Esophagus muscularis mucosa (tissue), 4 donors: ENCODE results near the gene MRFAP1L1.

Experiments
- EP300 ChIP-seq: sonication (generic); formaldehyde crosslinking; IDR thresholded peaks from one replicate; pipeline ENCODE4 v1.6.1; 2017; ENCODE audit warnings: antibody characterized with exemption
- POLR2A ChIP-seq: fragments of 450-650 bp; IDR thresholded peaks from one replicate; pipeline ENCODE4 v1.6.1; 2017; ENCODE audit warnings: antibody characterized with exemption, moderate library complexity, mild to moderate bottlenecking, low read depth
- POLR2AphosphoS5 ChIP-seq, 2 donors: sonication (generic); formaldehyde crosslinking; IDR thresholded peaks; one replicate each; pipeline ENCODE4 v1.6.1; 2017; ENCODE audit warnings: antibody characterized with exemption in 2 of 2
- TF ChIP-seq, protein P1 (sequence below), 3 experiments: fragments of 200-600 bp in 2 of 3; fragments of 450-650 bp in 1 of 3; sonication (generic) in 2 of 3; IDR thresholded peaks; one replicate each; pipeline ENCODE4 v1.5.1; 2017 to 2019; ENCODE audit warnings: antibody characterized with exemption in 3 of 3, mild to moderate bottlenecking in 2 of 3, moderate library complexity in 1 of 3

DNA sequence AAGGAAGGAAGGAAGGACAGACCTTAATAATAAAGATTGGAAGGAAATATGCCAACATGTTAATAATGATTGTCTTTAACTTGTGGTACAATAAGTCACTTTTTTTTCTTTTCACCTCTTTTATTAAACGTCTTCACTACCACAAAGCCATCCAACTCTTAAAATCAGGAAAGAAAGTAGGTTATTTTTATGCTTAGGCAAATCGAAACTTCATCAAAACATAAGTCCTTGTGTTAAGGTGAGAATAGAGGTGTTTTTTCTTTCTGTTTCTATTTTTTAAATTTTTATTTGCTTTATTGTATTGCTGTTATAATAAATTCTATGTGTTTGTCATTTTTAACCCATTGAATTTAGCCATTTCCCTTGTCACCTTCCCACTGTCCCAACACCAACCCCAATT, 32.8 kb upstream of the MRFAP1L1 start:
- TF ChIP-seq, protein P1, sequence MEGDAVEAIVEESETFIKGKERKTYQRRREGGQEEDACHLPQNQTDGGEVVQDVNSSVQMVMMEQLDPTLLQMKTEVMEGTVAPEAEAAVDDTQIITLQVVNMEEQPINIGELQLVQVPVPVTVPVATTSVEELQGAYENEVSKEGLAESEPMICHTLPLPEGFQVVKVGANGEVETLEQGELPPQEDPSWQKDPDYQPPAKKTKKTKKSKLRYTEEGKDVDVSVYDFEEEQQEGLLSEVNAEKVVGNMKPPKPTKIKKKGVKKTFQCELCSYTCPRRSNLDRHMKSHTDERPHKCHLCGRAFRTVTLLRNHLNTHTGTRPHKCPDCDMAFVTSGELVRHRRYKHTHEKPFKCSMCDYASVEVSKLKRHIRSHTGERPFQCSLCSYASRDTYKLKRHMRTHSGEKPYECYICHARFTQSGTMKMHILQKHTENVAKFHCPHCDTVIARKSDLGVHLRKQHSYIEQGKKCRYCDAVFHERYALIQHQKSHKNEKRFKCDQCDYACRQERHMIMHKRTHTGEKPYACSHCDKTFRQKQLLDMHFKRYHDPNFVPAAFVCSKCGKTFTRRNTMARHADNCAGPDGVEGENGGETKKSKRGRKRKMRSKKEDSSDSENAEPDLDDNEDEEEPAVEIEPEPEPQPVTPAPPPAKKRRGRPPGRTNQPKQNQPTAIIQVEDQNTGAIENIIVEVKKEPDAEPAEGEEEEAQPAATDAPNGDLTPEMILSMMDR (IDR thresholded peaks at IDR 0.05), result no peak
- TF ChIP-seq POLR2A (no peak), POLR2AphosphoS5 (IDR thresholded peaks at IDR 0.05) (no peak), EP300 (no peak)
